Epithelial cell of proximal tubule (primary cell): ENCODE measurements around the gene MDH2. TPM values are rescaled to one million over a fixed set of nuclear protein-coding genes. Genes with fewer than 3 reads are reported as not detected.
"Not testable (repeated sequence)": the region's sequence is repeated elsewhere in the genome, so short reads cannot be mapped to it uniquely, and the experiment has no call there.

Experiments used
- DNase-seq: peaks from one replicate; pipeline ENCODE4 v3.0.0-alpha.2; 2011; ENCODE audit warnings: low read depth
- H3K4me3 ChIP-seq: 2 replicates; pipeline ENCODE4 v1.5.1; 2011; ENCODE audit warnings: low read depth, mild to moderate bottlenecking, low read length
- CTCF ChIP-seq: conservative IDR thresholded peaks from 2 replicates; pipeline ENCODE4 v1.5.1; 2012; ENCODE audit warnings: low read depth, mild to moderate bottlenecking, low read length
- total RNA-seq: library from RNA; depleted of rRNA; stranded (reverse); fragments of >200 nt; gene quantifications from 2 replicates; pipeline ENCODE4 v1.2.3, GENCODE V29; 2015

Gene MDH2
- total RNA-seq, 1 donor from 2014 or later, result 123 TPM

- TF ChIP-seq CTCF, result no peak
- H3K4me3 ChIP-seq, result no peak overlapping the region
- no peak for DNase-seq
Observed at GRCh38 chr7:76106893-76107292, 59.0 kb downstream of the MDH2 start.

GRCh38 chr7:76108540-76109233, 60.8 kb downstream of the MDH2 start:
- DNase-seq, result no peak
- peak overlapping the region; percentile 25 for H3K4me3 ChIP-seq

GRCh38 chr7:76113042-76113630, 65.2 kb downstream of the MDH2 start:
- DNase-seq, result not testable (repeated sequence)

More at GRCh38 chr7:76108540-76109233, 60.8 kb downstream of the MDH2 start:
- no peak for TF ChIP-seq CTCF

DNA sequence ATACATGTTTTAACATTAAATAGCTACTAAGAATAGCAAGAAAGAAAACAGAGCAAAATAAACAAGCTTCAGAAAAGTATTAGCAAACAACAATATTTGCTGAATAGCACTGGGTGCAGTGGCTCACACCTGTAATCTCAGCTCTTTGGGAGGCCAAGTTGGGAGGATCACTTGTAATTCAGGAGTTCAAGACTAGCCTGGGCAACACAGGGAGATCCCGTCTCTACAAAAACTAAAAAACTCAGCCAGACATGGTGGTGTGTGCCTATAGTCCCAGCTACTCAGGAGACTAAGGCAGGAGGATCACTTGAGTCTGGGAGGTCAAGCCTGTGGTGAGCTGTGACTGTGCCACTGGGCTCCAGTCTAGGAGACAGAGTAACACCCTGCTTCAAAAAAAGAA, 66.8 kb downstream of the MDH2 start:
- not testable (repeated sequence) for H3K4me3 ChIP-seq, DNase-seq

More at GRCh38 chr7:76113042-76113630, 65.2 kb downstream of the MDH2 start:
- not testable (repeated sequence) for H3K4me3 ChIP-seq

Other genes with a start within 250 kb of the MDH2 start
- not detected in 2 replicates for gene CCL24, start 234.3 kb upstream of the MDH2 start, total RNA-seq
- 34.9 and 47.3 TPM in 2 replicates for gene RHBDD2, start 169.1 kb upstream of the MDH2 start, total RNA-seq
- gene POR, start 133.0 kb upstream of the MDH2 start, total RNA-seq, result 77.8 and 83.0 TPM in 2 replicates
- 7.6 and 13.6 TPM in 2 replicates for gene TMEM120A, start 53.5 kb upstream of the MDH2 start, total RNA-seq
- 78.0 and 83.6 TPM in 2 replicates for gene STYXL1, start 106 bp upstream of the MDH2 start, total RNA-seq
- gene SRRM3, start 153.8 kb downstream of the MDH2 start, total RNA-seq, result 0.07 TPM in 1 of 2 replicates, not detected in the other